SK-N-MC (cell line): ENCODE measurements around the gene ZNF521.

ENCODE experiments used
- EZH2 ChIP-seq: fragments of 200-600 bp; sonication (generic); IDR thresholded peaks from one replicate; pipeline ENCODE4 v1.6.1; 2017; ENCODE audit warnings: antibody characterized with exemption
- FOXP2 ChIP-seq: optimal IDR thresholded peaks from 2 replicates; pipeline ENCODE3; 2011; ENCODE audit warnings: mild to moderate bottlenecking, moderate library complexity; ENCODE audit not compliant: insufficient read depth; ENCODE audit errors: extremely low read length, control extremely low read depth
- POLR2AphosphoS5 ChIP-seq: IDR thresholded peaks from 2 replicates; pipeline ENCODE4 v1.6.1; 2012; ENCODE audit warnings: mild to moderate bottlenecking, low read depth, low read length, borderline replicate concordance

GRCh38 chr18:25016181-25016580 is 335.8 kb downstream of the ZNF521 start:
- TF ChIP-seq EZH2 (no peak), POLR2AphosphoS5 (no peak), FOXP2 (no peak)
